ENCODE results near the gene SPTBN1.
A peak's percentile ranks its signal among the peaks of the same experiment; 100 is the strongest.
"Not testable (repeated sequence)": the region's sequence is repeated elsewhere in the genome, so short reads cannot be mapped to it uniquely, and the experiment has no call there.

The SPTBN1 gene

GRCh38 chr2:54471221-54471711 lies 15.1 kb downstream of the SPTBN1 start:
- no peak for DNase-seq (ENCODE audit: low read depth)

GRCh38 chr2:54473851-54474250 lies 17.7 kb downstream of the SPTBN1 start:
- no peak for DNase-seq (ENCODE audit: low read depth)

- no peak for DNase-seq (ENCODE audit: low read depth)
Observed at GRCh38 chr2:54475285-54475684, 19.2 kb downstream of the SPTBN1 start.

GRCh38 chr2:54475919-54476318 lies 19.8 kb downstream of the SPTBN1 start:
- no peak for DNase-seq (ENCODE audit: low read depth)

- no peak for DNase-seq (ENCODE audit: low read depth)
Observed at GRCh38 chr2:54476852-54477251, 20.7 kb downstream of the SPTBN1 start.

GRCh38 chr2:54477896-54478295 lies 21.8 kb downstream of the SPTBN1 start:
- no peak for DNase-seq (ENCODE audit: low read depth)

GRCh38 chr2:54478899-54479298 lies 22.8 kb downstream of the SPTBN1 start:
- no peak for DNase-seq (ENCODE audit: low read depth)

GRCh38 chr2:54479424-54479823 lies 23.3 kb downstream of the SPTBN1 start:
- no peak for DNase-seq (ENCODE audit: low read depth)

GRCh38 chr2:54480025-54480424 lies 23.9 kb downstream of the SPTBN1 start:
- no peak for DNase-seq (ENCODE audit: low read depth)

- no peak for DNase-seq (ENCODE audit: low read depth)
Observed at GRCh38 chr2:54481686-54482085, 25.6 kb downstream of the SPTBN1 start.

GRCh38 chr2:54482715-54483114 lies 26.6 kb downstream of the SPTBN1 start:
- DNase-seq (ENCODE audit: low read depth): peak; percentile 76

- DNase-seq (ENCODE audit: low read depth): no peak
Observed at GRCh38 chr2:54483426-54483825, 27.3 kb downstream of the SPTBN1 start.

- DNase-seq (ENCODE audit: low read depth): not testable (repeated sequence)
Observed at GRCh38 chr2:54485756-54486155, 29.6 kb downstream of the SPTBN1 start.

- DNase-seq (ENCODE audit: low read depth): no peak
Observed at GRCh38 chr2:54486766-54487165, 30.6 kb downstream of the SPTBN1 start.

GRCh38 chr2:54490863-54491262 lies 34.7 kb downstream of the SPTBN1 start:
- no peak for DNase-seq (ENCODE audit: low read depth)

- no peak for DNase-seq (ENCODE audit: low read depth)
Observed at GRCh38 chr2:54492335-54492734, 36.2 kb downstream of the SPTBN1 start.

GRCh38 chr2:54494087-54494486 lies 38.0 kb downstream of the SPTBN1 start:
- no peak for DNase-seq (ENCODE audit: low read depth)

- no peak for DNase-seq (ENCODE audit: low read depth)
Observed at GRCh38 chr2:54496920-54497319, 40.8 kb downstream of the SPTBN1 start.

- DNase-seq (ENCODE audit: low read depth): no peak
Observed at GRCh38 chr2:54497763-54498680, 41.9 kb downstream of the SPTBN1 start.

- no peak for DNase-seq (ENCODE audit: low read depth)
Observed at GRCh38 chr2:54499661-54500060, 43.5 kb downstream of the SPTBN1 start.

GRCh38 chr2:54500404-54501205 lies 44.5 kb downstream of the SPTBN1 start:
- DNase-seq (ENCODE audit: low read depth): no peak

GRCh38 chr2:54502731-54503130 lies 46.6 kb downstream of the SPTBN1 start:
- no peak for DNase-seq (ENCODE audit: low read depth)

- DNase-seq (ENCODE audit: low read depth): no peak
Observed at GRCh38 chr2:54503192-54503591, 47.1 kb downstream of the SPTBN1 start.
